Prostate gland (tissue), 2 donors: ENCODE data around the gene RASGRF2. TPM values are rescaled to one million over a fixed set of nuclear protein-coding genes. Genes with fewer than 3 reads are reported as not detected.

Source experiments
- DNase-seq: peaks from one replicate; pipeline ENCODE4 v3.0.0-alpha.2; 2019; ENCODE audit warnings: low spot score
- H3K27ac ChIP-seq, 2 donors: fragments of 200-600 bp; sonication (generic); 2 replicates each; pipeline ENCODE4 v1.5.1; 2017 to 2019
- H3K27me3 ChIP-seq: fragments of 200-600 bp; sonication (generic); replicated peaks from 2 replicates; pipeline ENCODE4 v1.5.1; 2019; ENCODE audit not compliant: insufficient read depth
- H3K36me3 ChIP-seq, 2 donors: fragments of 200-600 bp; sonication (generic); 1 replicate in 1 of 2; 2 replicates in 1 of 2; pipeline versions ENCODE4 v1.5.1 to v1.8.1; 2017 to 2019
- H3K4me1 ChIP-seq: fragments of 200-600 bp; sonication (generic); replicated peaks from 2 replicates; pipeline ENCODE4 v1.5.1; 2019
- H3K4me3 ChIP-seq, 2 donors: fragments of 200-600 bp; sonication (generic); 2 replicates each; pipeline ENCODE4 v1.5.1; 2017 to 2019
- H3K9me3 ChIP-seq: fragments of 200-600 bp; sonication (generic); 2 replicates; pipeline ENCODE4 v1.5.1; 2017
- POLR2A ChIP-seq: fragments of 450-650 bp; IDR thresholded peaks from one replicate; pipeline ENCODE4 v1.6.1; 2016; ENCODE audit warnings: antibody characterized with exemption, mild to moderate bottlenecking
- POLR2AphosphoS5 ChIP-seq: sonication (generic); formaldehyde crosslinking; IDR thresholded peaks from one replicate; pipeline ENCODE4 v1.6.1; 2017; ENCODE audit warnings: antibody characterized with exemption
- WGBS: methylation state at CpG from one replicate; pipeline ENCODE4 v1.1.5; 2018; 5-methylcytosine and 5-hydroxymethylcytosine counted together
- intact Hi-C: fragments of 100-400 bp; cut with DNase I; formaldehyde crosslinking; loops from one replicate; pipeline ENCODE4 v1.14.2; 2022
- total RNA-seq, 2 donors: library from RNA; depleted of rRNA; stranded (reverse); fragments of >200 nt; gene quantifications; one replicate each; pipeline ENCODE4 v1.1.0, GENCODE V29; 2016
- TF ChIP-seq, protein P1 (sequence below), 4 experiments: fragments of 200-600 bp in 2 of 4; fragments of 450-650 bp in 2 of 4; sonication (generic) in 2 of 4; IDR thresholded peaks; 1 replicate in 3 of 4; 2 replicates in 1 of 4; pipeline ENCODE4 v1.5.1; 2016 to 2019; ENCODE audit warnings: antibody characterized with exemption in 4 of 4, mild to moderate bottlenecking in 2 of 4, moderate library complexity in 2 of 4

RASGRF2 gene
- total RNA-seq, 2 donors from 2014 or later = 3.0 to 7.6 TPM

DNA sequence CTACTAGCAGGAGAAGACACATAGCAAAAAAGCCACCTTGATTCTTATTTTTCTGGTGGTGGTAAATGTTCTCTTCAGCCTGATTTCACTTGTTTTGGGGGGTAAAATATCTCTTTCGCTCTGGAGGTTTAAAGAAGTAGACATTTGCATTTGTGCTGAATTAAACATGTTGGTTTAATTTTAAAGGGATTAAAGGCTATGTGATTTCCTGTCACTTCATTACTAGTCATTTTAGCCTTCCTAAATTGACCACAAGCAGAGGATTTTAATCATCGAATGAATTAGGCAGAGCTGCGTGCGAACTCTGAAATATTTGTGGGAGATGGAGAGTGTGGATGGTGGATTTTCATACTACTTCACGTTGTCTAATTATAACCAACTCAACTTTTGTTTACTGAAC is 4.8 kb downstream of the RASGRF2 start:
- intact Hi-C loops = loop anchor here (5.0 kb wide), 1 partner anchor 232 kb away; no protein-coding TSS in a partner anchor
- H3K27ac ChIP-seq = no peak overlapping the region
- H3K9me3 ChIP-seq = no peaks in the 10 kb centered on the region
- H3K36me3 ChIP-seq = no peaks in the 10 kb centered on the region
- no peaks in the 10 kb centered on the region for H3K27me3 ChIP-seq
- H3K4me3 ChIP-seq = no peak overlapping the region
- WGBS = 90% methylated on average over 5 of the region's 5 CpGs
- TF ChIP-seq, protein P1, sequence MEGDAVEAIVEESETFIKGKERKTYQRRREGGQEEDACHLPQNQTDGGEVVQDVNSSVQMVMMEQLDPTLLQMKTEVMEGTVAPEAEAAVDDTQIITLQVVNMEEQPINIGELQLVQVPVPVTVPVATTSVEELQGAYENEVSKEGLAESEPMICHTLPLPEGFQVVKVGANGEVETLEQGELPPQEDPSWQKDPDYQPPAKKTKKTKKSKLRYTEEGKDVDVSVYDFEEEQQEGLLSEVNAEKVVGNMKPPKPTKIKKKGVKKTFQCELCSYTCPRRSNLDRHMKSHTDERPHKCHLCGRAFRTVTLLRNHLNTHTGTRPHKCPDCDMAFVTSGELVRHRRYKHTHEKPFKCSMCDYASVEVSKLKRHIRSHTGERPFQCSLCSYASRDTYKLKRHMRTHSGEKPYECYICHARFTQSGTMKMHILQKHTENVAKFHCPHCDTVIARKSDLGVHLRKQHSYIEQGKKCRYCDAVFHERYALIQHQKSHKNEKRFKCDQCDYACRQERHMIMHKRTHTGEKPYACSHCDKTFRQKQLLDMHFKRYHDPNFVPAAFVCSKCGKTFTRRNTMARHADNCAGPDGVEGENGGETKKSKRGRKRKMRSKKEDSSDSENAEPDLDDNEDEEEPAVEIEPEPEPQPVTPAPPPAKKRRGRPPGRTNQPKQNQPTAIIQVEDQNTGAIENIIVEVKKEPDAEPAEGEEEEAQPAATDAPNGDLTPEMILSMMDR (IDR thresholded peaks at IDR 0.05) = no peak
- TF ChIP-seq POLR2AphosphoS5 (no peak), POLR2A (no peak)
- no peak for DNase-seq
- H3K4me1 ChIP-seq = no peaks in the 10 kb centered on the region

DNA sequence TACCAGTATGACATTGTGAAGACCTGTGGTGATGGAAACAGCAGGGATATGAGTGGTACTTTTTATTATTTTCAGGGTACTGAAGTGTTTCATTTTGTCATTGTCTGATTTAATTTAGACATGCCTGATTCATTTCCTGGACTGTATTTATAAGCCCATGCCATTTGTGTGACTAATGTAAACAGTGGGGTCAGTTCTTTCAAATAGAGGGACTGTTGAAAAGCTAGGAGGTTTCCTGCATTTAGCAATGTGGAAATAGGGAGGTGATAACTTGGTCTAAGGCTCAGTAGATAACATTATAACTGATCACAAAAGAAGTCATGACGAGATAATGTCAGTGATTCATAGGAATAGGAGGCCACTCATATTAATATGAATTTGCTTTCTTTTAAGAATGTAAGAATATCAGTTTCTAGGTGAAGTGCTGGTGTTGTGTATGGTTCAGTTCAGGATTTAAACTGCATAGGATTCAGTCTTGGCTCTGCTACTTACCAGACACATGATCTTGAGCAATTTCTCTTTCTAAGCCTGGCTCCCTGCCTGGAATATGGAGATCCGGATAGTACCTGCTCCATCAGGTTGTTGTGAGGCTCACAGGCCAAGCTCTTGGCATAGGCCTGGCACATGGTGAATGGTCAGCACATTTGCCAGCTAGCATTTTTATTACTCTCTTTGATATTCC is 7.5 kb downstream of the RASGRF2 start:
- Histone ChIP-seq H3K27ac (peak overlapping the region; percentile 51 to 56), H3K4me3 (no peak overlapping the region), H3K27me3 (no peaks in the 10 kb centered on the region), H3K36me3 (no peaks in the 10 kb centered on the region), H3K4me1 (no peaks in the 10 kb centered on the region), H3K9me3 (no peaks in the 10 kb centered on the region)
- peak; percentile 88 for DNase-seq
- TF ChIP-seq, protein P1 (IDR thresholded peaks at IDR 0.05) = no peak
- peak; percentile 91 for TF ChIP-seq POLR2AphosphoS5
- WGBS = 15% methylated on average over 2 of the region's 2 CpGs
- intact Hi-C loops = no loop called here

DNA sequence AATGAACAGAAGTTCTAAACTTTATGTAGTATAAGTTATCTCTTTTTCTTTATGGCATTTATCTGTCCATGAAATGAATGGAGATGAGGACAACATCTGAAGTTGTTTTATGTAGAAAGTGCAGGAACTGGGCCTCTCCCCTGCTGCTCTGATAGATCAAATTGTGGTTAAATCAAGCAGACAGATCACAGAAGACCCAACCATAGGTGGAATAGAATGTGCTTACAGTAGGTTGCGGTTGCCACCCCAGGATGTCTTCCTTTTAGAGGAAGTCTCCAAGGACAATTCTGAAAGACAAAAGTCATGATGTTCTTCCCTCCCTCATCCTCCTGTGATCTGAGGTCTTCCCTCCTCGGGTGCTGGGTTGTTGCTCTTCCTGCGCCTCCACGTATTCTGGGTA is 12.9 kb downstream of the RASGRF2 start:
- 91% methylated on average over 4 of the region's 4 CpGs for WGBS
- no peak overlapping the region for H3K27ac ChIP-seq
- intact Hi-C loops = no loop called here
- no peaks in the 10 kb centered on the region for H3K4me1 ChIP-seq
- no peak overlapping the region for H3K4me3 ChIP-seq
- no peaks in the 10 kb centered on the region for H3K36me3 ChIP-seq
- no peaks in the 10 kb centered on the region for H3K9me3 ChIP-seq
- TF ChIP-seq POLR2AphosphoS5 (no peak), POLR2A (no peak)
- TF ChIP-seq, protein P1 (IDR thresholded peaks at IDR 0.05) = no peak
- H3K27me3 ChIP-seq = no peaks in the 10 kb centered on the region
- no peak for DNase-seq

DNA sequence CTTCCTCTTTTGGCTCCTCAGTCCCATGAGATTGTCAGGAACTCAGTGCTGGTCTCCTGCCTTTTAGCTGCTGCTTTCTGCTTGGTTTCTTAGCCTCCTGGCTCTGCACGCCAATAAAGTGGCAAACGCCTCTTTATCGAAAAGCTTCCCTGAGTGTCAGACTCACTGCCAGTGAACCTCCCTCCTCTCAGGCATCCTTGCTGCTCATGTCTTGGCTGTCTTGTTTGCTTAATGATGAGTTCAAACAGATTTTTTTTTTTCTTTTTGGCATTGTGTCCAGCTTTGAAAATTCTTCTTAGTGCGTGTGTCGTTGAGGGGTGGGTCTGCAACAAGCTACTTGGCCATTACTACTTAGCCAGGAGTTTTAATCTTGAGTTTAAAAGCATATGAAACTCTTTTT is 14.9 kb downstream of the RASGRF2 start:
- TF ChIP-seq POLR2AphosphoS5 = no peak
- TF ChIP-seq, protein P1 (IDR thresholded peaks at IDR 0.05) = no peak
- TF ChIP-seq POLR2A = no peak
- no peak overlapping the region for H3K27ac ChIP-seq

DNA sequence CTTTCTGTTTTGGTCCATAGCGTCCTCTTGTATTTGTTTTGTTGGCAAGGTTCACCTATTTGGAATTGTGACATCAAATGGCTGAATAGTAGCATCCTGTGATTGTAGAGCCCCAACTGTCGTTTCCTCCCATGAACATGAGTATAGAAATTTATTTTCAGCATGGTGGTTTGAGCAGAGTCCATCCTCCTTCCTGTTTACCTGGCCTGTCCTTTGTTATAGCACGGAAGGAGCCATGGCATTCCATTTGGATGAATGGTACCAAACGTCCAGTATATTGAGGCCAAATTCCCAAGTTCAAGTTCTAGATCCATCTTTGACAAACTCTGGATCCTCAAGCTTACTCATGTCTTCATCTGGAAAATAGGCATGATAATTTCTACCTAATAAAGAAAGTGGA is 16.8 kb downstream of the RASGRF2 start:
- Histone ChIP-seq H3K9me3 (no peaks in the 10 kb centered on the region), H3K4me1 (no peaks in the 10 kb centered on the region), H3K27ac (no peak overlapping the region), H3K27me3 (no peaks in the 10 kb centered on the region), H3K4me3 (no peak overlapping the region), H3K36me3 (no peaks in the 10 kb centered on the region)
- TF ChIP-seq, protein P1 (IDR thresholded peaks at IDR 0.05) = no peak
- TF ChIP-seq POLR2A = no peak
- no peak for TF ChIP-seq POLR2AphosphoS5
- intact Hi-C loops = no loop called here
- 74% methylated on average over 4 of the region's 4 CpGs for WGBS
- no peak for DNase-seq

More for the DNA sequence above, 14.9 kb downstream of the RASGRF2 start:
- no peak overlapping the region for H3K4me3 ChIP-seq
- H3K9me3 ChIP-seq = no peaks in the 10 kb centered on the region
- intact Hi-C loops = no loop called here
- no peaks in the 10 kb centered on the region for H3K27me3 ChIP-seq
- no peak for DNase-seq
- no peaks in the 10 kb centered on the region for H3K4me1 ChIP-seq
- WGBS = 17% methylated on average over 5 of the region's 5 CpGs
- no peaks in the 10 kb centered on the region for H3K36me3 ChIP-seq
